Measurements from ENCODE around the gene P2RX3.

DNA sequence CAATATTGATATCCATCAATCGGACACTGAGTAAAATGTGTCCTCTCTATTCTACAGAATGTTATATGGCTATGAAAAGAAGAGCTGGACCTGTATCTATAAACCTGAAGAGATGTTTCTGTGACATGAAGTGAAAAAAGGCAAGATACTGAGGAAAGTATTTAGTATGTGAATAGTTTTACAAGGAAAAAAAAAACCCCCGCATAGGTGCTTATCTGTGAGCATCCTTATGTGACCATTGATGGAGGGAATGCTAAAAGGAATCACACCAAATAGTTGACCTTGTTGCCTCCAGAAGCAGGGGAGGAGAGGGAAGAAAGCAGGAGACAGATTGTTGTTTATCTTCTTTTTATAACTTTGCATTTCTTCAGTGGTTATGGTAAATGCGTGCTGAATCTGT is 53.0 kb downstream of the P2RX3 start:
- TF ChIP-seq, protein P1, sequence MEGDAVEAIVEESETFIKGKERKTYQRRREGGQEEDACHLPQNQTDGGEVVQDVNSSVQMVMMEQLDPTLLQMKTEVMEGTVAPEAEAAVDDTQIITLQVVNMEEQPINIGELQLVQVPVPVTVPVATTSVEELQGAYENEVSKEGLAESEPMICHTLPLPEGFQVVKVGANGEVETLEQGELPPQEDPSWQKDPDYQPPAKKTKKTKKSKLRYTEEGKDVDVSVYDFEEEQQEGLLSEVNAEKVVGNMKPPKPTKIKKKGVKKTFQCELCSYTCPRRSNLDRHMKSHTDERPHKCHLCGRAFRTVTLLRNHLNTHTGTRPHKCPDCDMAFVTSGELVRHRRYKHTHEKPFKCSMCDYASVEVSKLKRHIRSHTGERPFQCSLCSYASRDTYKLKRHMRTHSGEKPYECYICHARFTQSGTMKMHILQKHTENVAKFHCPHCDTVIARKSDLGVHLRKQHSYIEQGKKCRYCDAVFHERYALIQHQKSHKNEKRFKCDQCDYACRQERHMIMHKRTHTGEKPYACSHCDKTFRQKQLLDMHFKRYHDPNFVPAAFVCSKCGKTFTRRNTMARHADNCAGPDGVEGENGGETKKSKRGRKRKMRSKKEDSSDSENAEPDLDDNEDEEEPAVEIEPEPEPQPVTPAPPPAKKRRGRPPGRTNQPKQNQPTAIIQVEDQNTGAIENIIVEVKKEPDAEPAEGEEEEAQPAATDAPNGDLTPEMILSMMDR (conservative IDR thresholded peaks at IDR 0.05) = no peak
- TF ChIP-seq EZH2 (IDR thresholded peaks at IDR 0.05; ENCODE audit: low read depth) = no peak

All from PC-9 (cell line).